ENCODE measurements around the gene INSR.
A peak's percentile ranks its signal among the peaks of the same experiment; 100 is the strongest.
"Not testable (repeated sequence)": the region's sequence is repeated elsewhere in the genome, so short reads cannot be mapped to it uniquely, and the experiment has no call there.

INSR gene

GRCh38 chr19:7078008-7078407 lies 216.2 kb downstream of the INSR start:
- no peak for DNase-seq

GRCh38 chr19:7076151-7076550 lies 218.1 kb downstream of the INSR start:
- DNase-seq, result no peak

- DNase-seq, result no peak
Measured at GRCh38 chr19:7074705-7075282, 219.4 kb downstream of the INSR start.

GRCh38 chr19:7072541-7072940 lies 221.7 kb downstream of the INSR start:
- no peak for DNase-seq

- no peak for DNase-seq
Measured at GRCh38 chr19:7069904-7070226, 224.3 kb downstream of the INSR start.

- peak; percentile 82 for DNase-seq
Measured at GRCh38 chr19:7069042-7069903, 224.9 kb downstream of the INSR start, which contains the start of gene ZNF557. Gene ZNF557 (plus strand): TSS chr19:7069703. CDS start chr19:7075075, 5,372 bp downstream.

- no peak for DNase-seq
Measured at GRCh38 chr19:7068599-7068998, 225.6 kb downstream of the INSR start.

- DNase-seq, result no peak
Measured at GRCh38 chr19:7067716-7068115, 226.5 kb downstream of the INSR start.

- not testable (repeated sequence) for DNase-seq
Measured at GRCh38 chr19:7067122-7067521, 227.1 kb downstream of the INSR start.

GRCh38 chr19:7063764-7064418 lies 230.3 kb downstream of the INSR start:
- no peak for DNase-seq

GRCh38 chr19:7063339-7063738 lies 230.9 kb downstream of the INSR start:
- DNase-seq, result no peak
